HK-2 (cell line): ENCODE measurements around the gene MBOAT7.
"Not testable (repeated sequence)": the region's sequence is repeated elsewhere in the genome, so short reads cannot be mapped to it uniquely, and the experiment has no call there.

Experiments used
- DNase-seq: peaks from one replicate; pipeline ENCODE4 v3.0.0-alpha.2; 2018; ENCODE audit not compliant: unreplicated experiment

Gene MBOAT7, protein sequence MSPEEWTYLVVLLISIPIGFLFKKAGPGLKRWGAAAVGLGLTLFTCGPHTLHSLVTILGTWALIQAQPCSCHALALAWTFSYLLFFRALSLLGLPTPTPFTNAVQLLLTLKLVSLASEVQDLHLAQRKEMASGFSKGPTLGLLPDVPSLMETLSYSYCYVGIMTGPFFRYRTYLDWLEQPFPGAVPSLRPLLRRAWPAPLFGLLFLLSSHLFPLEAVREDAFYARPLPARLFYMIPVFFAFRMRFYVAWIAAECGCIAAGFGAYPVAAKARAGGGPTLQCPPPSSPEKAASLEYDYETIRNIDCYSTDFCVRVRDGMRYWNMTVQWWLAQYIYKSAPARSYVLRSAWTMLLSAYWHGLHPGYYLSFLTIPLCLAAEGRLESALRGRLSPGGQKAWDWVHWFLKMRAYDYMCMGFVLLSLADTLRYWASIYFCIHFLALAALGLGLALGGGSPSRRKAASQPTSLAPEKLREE

DNA sequence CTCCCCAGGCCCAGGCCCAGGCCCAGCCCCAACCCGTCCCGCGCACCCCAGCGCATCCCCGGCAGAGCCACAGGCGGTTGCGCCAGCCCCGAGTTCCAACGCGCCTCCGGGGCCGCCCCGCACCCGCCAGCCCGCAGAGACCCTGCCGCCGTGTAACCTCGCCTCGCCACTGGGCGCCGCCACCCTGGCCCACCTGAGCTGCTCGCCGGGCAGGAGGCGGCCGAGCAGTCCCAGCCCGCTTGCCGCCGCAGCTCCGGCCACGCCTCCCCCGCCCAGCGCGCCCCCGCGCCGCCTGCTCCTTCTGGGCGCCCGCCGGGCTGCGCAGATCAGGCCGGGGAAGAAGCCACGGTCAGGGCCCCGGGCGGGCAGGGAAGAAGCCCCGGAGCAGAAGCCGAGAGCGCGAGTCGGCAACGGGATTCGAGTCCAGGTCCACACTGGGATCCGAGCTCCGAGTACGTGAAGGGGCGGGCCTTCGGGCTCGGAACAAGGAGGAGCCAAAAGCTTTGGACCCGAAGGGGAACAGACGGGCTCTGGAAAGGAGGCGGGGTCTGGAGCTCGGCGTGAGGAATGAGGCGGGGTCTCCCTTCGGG, at the start of gene MBOAT7:
Gene MBOAT7 (minus strand): TSS at position 436 of the 590 bp plus-strand sequence. CDS start 1,072 bp downstream, outside the sequence.
- DNase-seq, result no peak

DNA sequence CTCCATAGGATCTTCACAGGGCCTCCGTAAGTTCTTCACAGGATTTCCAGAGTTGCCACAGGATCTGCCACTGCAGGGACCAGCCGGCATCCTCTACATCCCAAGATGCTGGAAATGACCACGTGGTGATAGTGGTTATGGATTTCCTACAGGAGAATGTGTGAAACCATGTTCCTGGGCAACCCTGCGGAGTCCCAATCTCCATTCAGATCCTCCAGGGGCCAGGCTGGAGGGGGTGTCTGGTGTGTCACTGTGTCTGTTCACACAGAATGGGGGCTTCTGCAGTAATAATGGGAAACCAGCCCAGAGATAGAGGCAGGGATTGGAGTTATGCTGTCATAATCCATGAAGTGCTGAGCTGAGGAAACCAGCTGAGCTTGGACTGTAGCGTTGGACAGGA, 44.6 kb upstream of the MBOAT7 start:
- DNase-seq, result no peak

DNA sequence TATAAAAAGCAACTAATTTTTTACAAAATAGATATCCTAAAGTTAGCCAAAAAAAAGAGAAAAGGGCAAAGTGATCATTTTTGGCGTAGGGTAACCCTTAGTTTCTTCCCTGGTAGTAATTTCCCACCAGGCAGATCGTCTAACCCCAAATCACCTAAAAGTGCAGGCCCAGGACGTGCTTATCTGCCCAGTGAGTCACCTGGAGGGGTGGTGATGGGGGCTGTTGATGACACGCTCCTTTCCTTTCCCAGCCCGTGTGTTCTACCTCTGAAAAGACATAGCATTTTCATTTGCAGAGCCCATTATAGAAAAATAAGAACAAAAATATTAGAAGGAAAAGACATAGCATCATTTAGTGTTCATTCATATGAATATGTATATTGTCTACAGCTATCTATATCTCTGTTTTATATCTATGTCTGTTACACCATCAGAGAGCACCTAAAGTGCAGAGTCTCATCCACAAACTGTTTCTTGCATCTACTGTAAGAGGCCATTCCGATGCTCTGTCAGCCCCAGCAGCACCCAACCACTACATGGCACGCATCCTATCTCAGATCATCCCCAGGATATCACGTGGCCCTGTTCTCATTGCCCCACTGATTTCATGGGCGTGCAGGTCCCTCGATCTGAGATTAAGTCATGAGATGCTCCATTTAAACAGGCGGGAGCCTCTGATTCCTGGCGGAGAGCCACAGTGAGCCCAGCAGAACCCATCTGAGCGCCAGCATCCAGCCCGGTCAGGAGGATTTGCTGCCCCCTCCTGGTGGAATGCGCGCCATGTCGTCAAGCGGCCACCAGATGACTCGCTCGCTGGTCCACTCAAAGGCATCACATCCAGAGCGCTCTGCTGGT, 41.9 kb upstream of the MBOAT7 start:
- peak; percentile 87 for DNase-seq

DNA sequence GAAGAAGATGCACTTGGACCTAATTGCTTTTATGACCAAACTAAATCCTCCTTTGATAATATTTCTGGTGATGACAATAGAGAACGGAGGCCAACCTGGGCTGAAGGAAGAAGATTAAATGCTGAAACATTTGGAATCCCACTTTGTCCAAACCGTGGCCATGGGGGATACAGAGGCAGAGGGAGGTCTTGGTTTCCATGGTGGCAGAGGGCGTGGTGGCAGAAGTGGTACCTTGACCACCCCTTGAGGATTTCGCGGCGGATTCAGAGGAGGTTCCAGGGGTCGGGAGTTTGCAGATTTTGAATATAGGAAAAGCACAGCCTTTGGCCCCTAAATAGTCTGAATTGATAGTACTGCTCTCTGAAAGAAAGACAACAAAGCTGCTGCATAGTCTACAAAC, 40.7 kb upstream of the MBOAT7 start:
- no peak for DNase-seq

DNA sequence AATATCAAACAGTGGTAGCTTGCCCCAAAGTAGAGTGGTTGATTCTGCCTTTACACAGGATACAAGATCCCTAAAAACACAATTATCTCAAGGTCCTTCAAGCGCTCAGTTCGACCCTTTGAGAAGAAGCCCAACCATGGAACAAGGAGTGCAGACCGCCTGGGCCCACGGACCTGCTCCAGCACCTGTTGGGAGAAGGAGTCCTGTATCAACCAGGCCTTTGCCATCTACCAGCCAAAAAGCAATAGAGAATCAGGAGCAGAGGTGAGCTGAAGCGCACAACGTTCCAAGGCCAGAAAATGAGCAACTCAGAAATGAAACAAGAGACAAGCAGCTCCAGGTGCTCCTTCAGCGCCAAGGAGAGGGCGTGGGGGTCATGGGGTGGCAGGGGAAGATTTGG, 39.8 kb upstream of the MBOAT7 start:
- DNase-seq, result no peak

DNA sequence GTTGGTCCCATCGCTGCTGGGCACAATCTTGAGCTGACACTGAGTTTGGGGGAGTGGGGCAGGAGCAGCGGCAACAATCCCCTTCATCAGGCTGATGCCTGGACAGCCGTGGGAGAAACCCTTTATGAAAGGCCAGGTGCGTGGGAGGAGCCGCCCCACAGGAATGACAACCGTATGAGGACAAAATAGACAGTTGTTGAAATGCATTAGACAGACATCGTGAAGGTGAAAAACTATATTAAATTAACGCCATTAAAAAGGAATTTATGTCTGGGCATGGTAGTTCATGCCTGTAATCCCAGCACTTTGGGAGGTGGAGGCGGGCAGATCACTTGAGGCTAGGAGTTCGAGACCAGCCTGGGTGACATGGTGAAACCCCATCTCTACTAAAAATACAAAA, 35.2 kb upstream of the MBOAT7 start:
- not testable (repeated sequence) for DNase-seq

DNA sequence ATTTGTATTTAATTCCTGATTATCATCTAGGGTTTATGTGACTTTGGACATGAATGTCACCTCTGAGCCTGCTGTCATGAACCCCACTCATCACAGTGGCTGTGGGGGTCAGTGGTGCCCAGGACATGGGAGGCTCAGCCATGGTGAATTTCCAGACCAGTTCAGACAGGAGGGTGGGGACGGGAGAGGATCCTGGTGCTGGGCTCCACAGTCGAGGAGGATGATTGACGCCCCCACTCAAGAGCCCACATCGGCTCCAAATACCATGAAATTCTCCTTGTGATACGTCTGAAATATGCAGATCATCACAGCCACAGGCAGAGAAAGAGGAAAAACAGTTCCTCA, 34.5 kb upstream of the MBOAT7 start:
- not testable (repeated sequence) for DNase-seq

DNA sequence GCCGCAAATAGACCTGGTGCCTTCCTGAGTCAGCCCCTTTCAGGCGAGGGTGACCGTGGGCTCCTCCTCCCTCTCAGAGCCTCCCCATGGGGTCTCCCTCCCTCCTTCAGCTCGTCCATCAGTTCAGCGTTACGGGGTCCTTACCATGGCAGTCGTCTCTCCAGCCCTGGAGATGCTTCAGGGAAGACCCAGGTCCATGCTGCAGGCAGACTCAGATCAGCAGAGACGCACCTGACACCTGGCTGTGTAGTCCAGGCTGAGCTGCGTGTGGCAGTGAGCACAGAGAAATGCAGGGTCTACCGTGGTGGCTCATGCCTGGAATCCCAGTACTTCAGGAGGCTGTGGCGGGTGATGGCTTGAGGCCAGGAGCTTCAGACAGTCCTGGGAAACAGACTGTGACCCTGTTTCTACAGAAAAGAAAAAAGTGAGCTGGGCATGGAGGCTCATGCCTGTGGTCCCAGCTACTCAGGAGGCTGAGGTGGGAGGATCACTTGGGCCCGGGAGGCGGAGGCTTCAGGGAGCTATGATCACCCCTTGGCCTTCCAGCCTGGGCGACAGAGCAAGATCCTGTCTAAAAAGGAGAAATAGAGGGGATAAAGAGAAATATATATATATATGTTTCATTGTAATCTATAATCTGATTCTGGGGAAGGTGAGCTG, 34.0 kb upstream of the MBOAT7 start:
- not testable (repeated sequence) for DNase-seq

DNA sequence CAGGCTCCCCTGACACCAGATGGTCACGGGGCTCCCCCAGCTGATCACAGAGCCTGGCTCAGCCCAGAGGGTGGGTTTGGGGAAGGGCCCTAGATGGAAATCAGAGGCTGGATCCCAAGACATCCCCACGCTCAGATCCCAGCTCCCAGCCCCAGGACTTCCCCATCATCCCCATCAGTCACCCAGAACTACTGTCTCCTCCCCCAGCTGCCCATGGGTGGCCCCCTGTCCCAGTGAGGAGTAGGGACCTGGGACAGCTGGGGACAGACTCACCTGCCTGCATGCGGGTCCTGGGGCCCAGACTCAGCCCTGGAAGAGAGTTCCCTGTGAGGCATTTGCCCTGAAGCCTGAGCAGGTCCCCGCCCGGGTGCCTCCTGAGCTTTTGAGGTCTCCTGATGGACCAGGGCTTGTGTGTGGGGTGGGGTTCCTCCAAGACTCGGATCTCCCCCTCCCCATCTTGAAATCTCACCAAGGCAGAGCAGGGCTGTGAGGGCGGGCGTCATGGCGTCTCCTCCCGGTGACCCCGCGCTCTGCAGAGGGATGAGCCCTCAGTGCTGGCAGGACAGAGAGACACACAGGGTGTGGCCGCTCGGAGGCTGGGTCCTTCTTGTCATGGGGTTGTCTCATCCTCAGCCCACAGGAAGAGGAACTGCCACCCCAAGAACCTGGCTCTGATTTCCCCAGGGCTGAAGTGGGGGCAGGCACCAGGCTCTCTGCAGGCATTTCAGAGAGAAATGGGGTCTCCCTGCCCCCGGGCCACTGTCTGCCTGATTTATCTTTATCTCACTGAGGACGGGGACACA, 33.3 kb upstream of the MBOAT7 start, which contains the start of gene LILRB3:
Gene LILRB3 (minus strand): TSS at position 534 of the 803 bp plus-strand sequence. CDS start 31 bp downstream, at position 503.
- DNase-seq, result not testable (repeated sequence)

DNA sequence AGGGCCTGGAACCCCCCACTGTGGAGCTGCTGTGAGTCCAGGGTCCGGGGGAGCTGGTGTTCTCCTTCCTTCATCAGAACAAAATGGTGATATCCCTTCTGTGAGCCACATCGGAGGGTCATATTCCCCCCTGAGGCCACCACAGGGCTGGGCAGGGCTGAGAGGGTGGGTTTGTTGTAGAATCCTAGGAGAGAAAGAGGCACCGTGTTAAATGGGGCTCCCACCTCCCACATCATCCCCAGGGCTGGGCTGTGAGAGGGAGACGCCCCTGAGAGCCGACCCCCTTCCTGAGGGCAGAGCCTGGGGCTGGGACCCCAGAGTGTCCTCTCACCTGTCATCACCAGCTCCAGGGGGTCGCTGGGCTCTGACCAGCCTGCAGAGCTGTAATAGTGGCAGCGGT, 32.6 kb upstream of the MBOAT7 start:
- DNase-seq, result not testable (repeated sequence)

DNA sequence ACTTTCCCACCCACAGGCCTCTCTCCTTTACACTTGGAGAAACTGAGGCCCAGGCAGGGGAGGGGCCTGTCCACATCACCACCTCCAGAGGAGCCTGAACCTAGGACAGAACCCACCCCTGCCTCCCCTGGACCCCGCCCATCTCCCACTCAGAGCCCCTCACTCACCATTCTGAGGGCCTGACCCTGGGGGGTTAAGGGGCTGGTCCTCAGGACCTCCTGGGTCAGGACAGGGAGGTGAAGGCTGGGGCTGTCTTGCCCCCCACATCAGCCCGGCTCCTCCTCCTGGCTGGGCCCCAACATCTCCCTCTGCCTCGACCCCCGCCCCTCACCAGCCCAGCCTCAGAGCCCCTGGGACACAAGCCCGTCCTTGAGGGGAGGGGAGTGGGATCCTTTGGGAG, 30.3 kb upstream of the MBOAT7 start:
- DNase-seq, result not testable (repeated sequence)

DNA sequence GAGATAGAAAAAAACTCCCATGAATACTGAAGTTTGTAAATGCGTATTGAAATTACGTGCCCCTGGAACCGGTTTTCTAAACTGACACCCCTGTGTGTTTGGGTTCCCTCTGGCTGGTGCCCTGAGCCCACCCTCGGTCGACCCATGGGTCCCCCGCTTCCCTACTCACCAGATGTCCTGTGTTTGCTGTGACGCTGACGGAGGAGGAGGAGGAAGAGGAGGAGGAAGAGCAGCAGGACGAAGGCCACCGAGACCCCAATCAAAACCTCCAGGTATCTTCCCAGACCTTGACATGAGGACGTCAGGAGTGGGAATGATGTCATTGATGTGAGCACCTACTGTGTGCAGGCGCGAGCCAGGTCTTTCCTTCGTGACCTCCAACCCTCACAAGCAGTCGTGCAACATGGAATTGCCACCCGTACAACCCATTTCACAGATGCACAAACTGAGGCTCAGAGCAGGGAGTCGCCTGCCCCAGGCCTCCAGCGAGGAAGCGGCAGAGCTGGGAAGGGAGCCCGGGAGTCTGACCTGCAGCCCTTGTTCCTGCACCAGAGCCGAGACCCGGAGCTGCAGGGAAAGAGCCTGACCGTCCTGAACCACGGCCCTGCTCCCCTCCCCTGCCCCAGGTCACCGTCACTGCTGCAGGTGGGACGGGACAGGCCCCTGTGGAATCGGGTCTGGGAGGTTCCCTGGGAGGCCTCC, 29.7 kb upstream of the MBOAT7 start:
- DNase-seq, result no peak

DNA sequence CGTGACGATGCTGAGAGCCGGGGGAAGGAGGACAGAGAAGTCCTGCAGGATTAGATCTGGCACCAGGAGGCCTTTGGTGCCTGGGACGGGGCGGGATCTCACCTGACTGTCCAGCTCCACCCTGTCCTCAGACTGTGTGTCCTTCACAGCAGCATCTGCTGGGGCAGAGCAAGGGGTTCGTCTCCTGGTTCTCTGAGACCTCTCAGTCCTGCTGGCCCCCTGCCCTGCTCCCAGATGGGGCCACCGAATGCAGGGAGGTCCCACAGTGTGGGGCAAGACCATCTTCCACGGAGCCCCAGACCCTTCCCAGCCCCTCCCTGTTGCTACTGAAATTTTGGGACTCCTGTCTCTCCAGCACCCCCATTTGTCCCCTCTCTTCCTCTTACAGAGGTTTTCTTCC, 28.9 kb upstream of the MBOAT7 start:
- DNase-seq, result no peak

DNA sequence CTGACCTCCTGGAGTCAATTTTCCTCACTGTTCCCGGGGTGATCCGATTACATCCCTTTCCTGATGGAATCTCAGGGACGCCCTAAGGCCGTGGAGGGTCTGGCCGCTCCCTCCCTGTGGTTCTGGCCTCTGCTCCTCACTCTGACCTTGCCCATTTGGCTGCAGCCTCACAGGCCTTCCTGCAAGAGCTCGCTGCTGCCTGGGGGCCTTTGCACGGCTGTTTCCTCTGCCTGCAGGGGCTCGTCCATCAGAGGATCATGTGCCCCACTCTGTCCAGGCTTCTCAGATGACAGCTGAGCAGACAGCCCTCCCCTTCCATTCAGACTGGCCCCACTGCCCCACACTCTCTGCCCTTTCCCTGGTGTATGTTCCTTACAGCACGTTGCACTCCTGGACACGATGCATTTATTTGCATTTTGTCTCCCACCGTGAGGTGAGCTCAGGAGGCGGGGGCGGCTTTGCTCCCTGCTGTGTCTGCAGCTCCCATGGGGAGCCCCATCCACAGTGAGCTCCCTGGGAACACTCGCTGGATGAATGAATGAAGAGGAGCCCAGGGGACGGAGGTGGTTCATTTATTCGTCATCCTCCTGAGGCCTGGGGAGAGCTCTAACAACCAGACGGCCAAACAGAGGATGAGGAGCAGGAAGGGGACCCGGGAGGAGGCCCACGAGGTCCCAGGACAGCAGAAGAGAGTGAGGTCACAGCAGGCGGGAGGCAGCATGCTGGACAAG, 28.3 kb upstream of the MBOAT7 start:
- DNase-seq, result not testable (repeated sequence)

DNA sequence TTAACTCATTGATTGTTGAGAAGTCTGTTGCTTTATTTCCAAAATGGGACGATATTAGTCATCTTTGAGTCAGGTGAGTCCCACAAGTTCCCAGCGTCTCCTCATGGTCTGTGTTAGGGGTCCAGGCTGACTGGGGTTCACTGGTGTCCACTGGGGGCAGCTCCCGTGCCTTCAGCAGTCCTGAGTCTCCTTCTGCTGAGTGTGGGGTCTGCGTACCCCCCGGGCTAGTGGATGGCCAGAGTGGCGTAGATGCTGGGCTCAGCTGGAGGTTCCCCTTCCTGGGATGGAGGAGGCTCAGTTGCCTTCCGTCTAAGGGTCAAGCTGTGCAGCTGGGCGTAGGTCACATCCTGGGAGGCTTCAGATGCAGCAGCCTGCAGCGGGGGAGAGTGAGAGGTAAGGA, 27.5 kb upstream of the MBOAT7 start:
- no peak for DNase-seq

DNA sequence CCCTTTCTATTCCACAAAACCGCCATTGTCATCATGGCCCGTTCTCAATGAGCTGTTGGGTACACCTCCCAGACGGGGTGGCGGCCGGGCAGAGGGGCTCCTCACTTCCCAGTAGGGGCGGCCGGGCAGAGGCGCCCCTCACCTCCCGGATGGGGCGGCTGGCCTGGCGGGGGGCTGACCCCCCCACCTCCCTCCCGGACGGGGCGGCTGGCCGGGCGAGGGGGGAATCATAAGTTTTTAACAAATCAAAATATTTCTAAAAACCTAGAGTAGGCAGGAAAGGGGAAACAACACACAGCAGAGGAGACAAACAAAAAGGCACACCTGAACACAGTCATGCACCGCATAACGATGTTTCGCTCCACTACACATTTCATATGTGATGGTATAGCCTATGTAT, 25.4 kb upstream of the MBOAT7 start:
- not testable (repeated sequence) for DNase-seq

DNA sequence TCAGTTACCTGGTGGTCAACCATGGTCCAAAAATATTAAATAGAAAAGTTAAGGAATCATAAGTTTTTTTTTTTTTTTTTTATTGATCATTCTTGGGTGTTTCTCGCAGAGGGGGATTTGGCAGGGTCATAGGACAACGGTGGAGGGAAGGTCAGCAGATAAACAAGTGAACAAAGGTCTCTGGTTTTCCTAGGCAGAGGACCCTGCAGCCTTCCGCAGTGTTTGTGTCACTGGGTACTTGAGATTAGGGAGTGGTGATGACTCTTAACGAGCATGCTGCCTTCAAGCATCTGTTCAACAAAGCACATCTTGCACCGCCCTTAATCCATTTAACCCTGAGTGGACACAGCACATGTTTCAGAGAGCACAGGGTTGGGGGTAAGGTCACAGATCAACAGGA, 24.8 kb upstream of the MBOAT7 start:
- DNase-seq, result not testable (repeated sequence)

DNA sequence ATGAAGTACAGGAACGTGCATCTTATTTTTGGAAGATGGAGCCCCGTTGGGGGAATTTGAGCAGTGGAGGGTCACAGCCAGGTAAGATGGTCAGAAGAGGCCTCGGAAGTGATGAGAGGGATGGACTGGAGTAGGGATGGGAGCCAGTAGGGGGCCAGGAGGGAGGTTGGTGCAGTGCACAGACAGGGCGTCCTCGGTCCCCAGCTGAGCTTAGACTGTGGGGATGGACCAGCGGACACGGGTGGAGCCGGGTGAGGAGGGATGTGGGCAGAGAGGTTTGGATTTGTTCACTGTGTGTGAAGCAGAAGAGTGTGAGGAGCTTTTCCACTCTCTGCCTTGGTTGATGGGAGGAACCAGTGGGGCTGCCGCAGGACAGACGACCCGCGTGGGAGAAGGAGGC, 21.9 kb upstream of the MBOAT7 start:
- DNase-seq, result no peak

DNA sequence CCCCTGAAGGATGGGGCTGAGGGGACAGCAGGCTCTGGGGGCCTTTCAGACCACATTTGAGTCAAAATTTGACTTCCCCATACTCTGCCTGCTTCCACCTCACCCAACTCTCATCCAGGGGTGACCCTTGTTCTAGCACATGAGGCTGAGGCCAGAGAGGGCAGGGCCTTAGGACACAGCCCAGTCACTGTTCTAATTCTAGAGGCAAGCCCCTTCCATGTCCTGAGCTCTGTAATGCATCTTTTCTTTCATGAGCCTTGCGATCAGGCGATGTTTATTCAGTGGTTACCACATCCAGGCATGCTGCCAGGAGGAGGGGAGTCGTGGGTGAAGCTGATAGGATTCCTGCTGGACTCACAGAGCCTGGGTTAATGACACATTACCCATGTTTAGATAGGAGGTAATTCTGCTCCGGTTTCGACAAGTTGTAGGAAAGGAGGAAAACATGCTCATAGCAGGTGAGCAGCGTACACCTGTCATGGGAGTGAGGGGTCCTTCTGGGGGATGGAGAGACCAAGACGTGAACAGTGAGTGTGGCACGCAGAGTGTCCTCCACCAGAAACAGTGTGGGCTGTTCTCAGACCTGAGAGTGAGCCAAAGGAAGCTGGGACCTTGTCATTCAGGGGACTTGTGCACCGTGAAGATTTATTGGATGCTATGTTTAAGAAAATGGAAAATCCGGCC, 20.6 kb upstream of the MBOAT7 start:
- DNase-seq, result peak; percentile 92
